Measurements from ENCODE around the gene CALR3.
A peak's percentile ranks its signal among the peaks of the same experiment; 100 is the strongest.
"Not testable (repeated sequence)": the region's sequence is repeated elsewhere in the genome, so short reads cannot be mapped to it uniquely, and the experiment has no call there.

The CALR3 gene, protein sequence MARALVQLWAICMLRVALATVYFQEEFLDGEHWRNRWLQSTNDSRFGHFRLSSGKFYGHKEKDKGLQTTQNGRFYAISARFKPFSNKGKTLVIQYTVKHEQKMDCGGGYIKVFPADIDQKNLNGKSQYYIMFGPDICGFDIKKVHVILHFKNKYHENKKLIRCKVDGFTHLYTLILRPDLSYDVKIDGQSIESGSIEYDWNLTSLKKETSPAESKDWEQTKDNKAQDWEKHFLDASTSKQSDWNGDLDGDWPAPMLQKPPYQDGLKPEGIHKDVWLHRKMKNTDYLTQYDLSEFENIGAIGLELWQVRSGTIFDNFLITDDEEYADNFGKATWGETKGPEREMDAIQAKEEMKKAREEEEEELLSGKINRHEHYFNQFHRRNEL

DNA sequence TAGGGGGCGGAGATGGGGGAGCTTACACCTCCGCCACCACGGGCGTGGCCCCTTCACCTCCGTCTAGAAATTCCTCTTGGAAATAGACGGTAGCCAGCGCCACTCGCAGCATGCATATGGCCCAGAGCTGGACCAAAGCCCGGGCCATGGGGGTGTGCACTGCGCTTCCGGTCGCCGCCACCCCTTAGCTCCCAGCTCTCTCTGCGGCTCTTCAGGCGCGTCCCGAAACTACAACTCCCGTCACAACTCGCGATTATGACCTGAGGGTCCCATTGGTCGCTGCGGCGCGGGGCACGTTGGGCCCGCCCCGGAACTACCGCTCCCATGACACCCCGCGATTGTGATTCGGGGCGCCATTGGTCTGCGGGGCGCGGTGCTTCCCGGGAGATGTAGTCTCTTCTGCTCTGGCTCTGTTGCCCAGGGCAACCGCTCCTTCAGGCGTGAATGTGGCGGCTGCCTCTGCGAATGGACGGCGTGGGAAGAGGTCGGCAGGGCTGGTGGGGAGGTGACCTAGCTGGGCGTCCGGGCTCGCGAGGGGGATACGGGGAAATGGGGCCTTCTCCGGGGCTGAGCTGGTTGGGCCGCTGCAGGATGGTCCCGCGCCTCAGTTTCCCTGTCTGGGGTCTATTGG is at the start of gene CALR3, which contains the start of gene C19orf44:
Gene CALR3 (minus strand): TSS at position 186 of the 631 bp plus-strand sequence. CDS start 38 bp downstream, at position 148.
Gene C19orf44 (plus strand): TSS at position 413 of the 631 bp plus-strand sequence. CDS start 4,399 bp downstream, outside the sequence.
- DNase-seq = peak; percentile 96

DNA sequence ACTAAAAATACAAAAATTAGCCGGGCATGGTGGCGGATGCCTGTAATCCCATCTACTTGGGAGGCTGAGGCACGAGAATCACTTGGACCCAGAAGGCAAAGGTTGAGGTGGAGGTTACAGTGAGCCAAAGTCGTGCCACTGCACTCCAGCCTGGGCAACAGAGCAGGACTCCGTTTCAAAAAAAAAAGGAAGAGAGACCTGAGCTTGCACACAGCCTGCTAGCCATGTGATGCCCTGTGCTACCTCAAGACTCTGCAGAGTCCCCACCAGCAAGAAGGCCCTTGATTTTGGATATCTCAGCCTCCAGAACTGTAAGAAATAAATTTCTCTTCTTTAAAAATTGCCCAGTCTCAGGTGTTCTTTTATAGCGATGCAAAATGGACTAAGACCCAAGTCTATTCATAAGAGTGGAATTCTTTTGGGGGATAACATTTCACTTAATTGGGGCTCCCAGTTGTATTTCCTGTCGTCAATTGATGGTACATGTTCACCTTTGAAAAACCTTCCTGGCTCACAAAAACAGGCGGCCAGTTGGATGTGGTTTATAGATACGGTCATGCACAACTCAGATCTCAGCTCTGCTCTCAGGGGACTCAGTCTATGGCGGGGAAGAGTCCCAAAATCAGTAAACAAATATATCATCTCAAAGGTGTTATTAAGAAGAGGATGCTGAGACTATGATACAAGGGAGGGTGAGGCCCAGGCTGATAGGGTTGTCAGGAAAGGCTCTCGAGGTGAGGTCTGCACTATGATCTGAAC is 48.7 kb upstream of the CALR3 start:
- no peak for DNase-seq

DNA sequence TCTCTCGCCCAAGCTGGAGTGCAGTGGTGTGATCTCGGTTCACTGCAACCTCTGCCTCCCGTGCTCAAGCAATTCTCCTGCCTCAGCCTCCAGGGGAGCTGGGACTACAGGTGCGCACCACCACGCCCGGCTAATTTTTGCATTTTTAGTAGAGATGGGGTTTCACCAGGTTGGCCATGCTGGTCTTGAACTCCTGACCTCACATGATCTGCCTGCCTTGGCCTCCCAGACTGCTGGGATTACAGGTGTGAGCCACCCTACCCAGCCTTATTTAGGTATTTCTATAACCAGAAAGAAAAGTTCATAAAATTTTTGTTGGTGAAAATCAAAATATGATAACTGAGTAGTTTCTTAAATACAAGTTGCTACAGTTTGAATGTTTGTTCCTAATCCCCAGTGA is 47.8 kb upstream of the CALR3 start:
- DNase-seq = not testable (repeated sequence)

DNA sequence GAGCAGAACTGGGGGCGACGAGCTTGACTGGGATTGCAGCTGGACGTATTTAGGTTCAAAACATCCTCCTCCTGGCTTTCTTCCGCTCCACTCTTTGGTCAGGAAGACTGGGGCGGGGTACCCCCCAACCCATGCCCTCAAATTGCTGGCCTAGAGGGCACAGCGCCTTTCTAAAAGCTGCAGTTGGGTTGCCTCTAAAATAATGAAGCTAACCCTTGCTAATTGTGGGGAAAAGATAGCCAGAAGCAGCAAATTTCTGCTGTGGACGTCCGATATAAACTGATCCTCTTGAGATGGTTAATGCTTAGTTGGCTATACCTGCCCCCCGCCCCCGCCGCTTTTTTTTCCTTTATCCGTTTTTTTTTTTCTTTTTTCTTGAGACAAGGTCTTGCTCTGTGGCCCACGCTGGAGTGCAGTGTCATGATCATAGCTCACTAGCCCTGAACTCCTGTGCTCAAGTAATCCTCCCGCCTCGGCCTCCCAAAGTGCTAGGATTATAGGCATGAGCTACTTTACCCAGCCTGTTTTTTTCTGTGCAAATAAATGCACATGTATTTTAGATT is 47.0 kb upstream of the CALR3 start:
- no peak for DNase-seq

DNA sequence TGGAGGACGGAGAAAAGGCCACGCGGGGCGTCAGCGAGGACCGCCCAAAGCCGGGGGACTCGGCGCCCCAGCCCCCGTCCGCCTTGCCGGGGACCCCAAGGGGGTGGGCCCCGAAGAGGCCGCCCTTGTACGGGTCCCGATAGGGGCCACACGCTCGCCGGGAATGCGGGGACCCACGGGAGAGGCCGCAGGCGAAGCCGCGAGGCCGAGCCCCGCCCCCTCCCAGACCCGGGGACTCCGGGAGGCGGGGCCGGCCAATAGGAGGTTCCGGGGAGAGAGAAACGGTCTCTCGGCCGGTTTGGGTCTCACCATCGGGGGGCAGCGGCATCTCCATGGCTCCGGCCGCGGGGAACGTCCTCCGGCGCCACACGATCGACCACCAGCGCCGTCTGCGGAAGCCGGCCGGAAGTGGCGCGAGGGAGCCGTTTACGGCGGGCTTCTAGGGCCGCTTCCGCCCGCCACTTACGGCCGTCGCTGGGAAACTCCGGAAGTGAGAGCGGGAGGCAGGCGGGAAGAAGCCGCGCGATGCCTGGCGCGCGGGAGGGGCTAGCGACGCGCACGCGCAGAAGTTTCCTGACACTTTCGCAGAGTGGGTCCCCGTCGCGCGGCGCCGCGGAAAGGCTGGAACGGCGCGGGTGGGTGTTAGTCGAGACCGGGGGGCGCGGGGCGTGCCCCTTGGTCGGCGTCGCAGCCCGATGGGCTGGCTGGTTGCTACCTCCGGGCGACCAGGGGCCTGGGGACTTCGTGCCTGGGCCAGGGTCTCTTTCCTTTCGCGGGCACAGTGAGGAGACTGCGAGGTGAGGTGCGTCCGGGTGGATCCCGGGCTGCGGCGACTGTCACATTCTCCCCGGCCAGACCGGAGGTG is 46.3 kb upstream of the CALR3 start, which contains the start of gene CHERP:
Gene CHERP (minus strand): TSS at position 393 of the 865 bp plus-strand sequence. CDS start 59 bp downstream, at position 334.
- DNase-seq = peak; percentile 87

DNA sequence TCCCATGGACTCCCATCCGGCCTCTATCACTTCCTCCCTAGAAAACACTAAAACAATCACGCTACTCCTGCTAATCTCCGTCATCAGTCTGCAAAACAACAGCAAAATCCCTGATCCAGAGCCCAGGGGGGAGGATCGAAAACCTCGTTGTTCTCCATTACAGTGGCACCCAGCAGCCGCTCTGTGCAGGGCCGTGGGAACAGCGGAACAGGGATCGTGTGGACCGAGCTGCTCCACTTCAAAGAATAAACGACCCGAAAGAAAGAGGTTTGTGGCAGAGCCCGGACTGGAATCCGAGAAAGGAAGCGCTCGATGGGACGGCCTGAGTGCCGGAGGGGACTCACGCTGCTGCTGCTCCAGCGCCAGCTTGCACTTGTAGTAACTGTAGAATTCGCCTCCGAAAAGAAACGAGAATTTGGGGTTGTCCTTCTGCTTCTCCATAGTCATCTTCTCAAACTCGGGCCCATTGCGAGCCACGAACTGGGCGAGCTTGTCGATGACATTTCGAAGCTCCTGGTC is 45.6 kb upstream of the CALR3 start:
- no peak for DNase-seq

DNA sequence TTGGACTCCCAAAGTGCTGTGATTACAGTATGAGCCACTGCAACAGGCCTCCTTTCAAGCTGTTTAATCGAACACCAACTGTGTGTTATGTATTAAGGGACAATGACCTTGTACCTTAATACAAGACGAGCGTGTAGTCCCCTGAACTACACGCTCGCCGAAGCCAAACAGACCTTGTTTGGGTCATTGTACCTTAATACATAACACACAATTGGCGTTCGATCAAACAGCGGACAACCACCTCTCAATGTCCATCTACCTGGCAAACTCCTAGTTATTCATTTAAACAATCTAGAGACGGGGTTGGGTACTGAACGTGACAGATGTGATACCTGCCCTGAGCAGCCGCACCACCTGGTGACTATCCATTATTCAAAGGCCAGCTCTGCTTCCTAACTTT is 45.0 kb upstream of the CALR3 start:
- DNase-seq = no peak

DNA sequence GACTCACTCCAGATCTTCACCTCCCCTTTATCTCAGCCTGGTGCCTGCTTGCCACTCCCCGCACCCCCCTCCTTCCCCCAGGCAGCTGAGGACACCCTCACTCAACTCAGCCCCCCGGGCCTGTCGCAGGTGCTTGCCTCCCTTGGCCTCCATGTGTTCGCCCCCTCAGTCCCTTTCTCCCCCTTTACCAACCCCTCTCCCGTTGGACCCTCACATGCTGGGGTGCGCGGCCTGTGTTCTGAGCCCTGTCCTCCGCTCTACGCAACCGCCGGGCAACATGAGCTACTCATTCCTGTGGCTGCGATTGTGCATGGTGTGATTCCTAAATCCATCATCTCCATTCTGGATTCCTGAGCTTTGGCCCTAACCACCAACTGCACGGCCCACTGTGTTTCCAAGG is 41.1 kb upstream of the CALR3 start:
- no peak for DNase-seq

DNA sequence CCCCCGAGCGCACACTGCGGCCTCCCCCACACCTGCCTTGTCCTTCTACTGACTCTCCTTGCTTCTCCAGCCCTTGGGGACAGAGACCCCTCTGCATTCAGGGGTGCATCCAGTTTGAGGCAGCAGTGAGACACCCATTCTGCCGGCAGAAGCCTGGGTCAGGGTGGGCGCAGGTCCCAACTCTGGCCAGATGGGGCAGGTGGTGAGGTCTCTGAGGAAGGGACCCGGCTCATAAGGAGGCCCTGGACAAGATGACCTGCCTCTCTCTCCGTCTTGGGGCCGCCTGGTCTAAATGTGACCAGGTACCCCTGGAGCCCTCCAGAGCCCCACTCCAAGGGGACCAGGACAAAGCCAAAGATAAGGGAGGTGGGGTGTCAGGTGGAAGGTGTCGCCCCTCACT is 40.2 kb upstream of the CALR3 start:
- DNase-seq = no peak

DNA sequence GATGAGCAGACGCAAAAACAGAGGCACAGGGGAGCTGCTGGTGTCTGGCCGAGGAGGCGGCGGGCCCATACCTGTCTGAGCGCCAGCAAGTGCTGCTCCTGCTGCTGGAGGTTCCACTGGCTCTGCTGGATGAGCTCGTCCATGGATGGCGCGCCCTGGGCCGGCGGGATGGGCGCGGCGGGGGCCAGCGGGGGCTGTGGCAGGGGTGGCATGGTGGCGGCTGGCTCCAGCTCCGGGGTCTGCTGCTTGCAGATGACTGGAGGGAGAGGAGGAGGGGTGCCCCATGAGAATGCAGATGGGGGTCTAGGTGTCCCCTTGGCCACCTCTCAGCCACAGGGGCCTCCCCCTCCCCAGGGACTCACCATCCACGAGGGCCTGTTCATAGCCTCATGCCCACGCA is 39.4 kb upstream of the CALR3 start:
- DNase-seq = no peak

DNA sequence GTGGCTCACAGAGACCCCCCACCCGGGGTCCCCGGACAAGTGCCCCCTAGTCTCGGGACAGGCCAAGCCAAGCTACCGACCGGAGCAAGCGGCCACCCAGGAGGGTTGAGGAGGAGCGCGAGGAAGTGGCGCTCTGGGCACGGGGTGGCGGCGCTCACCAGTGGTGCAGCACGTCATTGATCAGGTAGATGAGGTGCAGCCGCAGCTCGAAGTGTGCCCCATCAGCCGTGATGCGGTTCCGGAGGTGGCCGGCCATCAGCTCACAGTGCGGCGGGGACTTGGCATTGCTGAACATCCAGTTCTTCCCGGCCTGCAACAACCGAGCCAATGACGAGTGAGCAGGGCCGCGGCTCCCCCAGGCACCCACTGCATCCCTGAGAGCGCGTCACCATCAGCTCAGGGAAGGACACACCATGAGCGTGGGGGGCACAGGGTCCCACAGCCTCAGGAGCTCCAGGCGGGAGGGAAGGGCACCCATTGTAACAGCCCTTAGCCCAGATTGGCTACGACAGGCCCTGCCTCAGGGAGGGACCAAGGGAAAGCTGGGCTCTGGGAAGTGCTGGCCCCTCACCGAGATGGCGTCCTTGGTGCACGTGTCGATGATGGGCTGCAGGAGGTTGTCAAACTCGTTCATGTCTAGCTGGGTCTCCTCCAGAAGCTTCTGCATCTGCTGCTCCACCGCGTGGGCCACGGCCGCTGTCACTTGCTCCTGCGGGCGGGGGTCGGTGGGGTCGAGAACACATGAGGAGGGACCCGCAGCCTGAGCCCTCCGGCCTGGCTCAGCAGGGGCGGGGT is 36.7 kb upstream of the CALR3 start:
- no peak for DNase-seq

DNA sequence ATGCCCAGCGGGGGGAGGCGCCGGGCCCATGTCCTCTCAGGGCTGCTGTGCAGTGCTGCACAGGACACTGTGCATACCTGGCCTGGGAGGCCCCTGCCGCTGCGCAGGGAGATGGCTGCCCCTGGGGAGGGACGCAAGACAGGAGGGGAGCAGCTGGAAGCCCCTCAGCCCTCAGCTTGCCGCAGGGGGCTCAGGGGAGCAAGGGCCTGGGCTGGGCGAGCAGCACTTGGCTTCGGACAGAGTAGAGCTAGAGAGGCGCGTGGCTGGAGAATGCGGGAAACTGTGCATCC is 35.4 kb upstream of the CALR3 start:
- DNase-seq = no peak

DNA sequence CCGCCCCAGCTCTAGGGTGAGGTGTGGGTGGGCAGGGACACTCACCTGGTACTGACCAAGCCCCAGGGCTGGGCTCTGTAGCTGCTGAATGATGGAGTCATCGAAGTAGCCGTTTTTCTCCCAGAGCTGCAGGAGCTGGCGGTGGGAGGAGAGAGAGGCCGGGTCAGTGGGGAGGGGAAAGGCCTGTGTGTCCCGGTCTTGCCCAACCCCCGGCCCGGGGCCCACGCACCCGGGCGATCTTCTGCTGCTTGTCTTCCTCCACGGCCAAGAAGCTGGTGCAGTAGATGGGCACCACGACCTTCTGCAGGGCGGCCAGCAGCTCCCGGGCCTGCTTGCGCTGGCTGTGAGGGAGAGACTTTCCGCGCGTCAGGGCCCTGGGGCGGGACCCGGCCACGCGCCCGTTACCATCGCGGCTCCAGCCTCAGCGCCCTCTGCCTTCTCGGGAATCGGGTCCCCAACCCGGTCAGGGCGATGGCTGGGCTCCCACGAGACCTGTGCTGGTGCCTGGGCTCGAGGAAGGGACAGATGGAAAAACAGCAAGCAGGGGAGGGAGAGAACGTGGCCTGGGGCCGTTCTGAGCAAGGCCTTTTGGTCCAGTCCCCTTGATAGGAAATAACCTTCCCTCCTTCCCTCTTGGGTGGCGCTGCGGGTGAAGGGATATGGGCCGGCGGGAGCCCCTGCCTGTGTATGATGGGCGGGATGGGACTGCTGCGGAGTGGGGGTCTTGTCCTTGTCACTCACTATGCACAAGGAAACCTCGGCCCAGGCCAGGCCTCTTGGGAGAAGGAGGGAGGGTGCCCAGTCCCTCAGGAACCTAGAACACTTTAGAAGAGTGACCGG is 34.8 kb upstream of the CALR3 start:
- DNase-seq = no peak

DNA sequence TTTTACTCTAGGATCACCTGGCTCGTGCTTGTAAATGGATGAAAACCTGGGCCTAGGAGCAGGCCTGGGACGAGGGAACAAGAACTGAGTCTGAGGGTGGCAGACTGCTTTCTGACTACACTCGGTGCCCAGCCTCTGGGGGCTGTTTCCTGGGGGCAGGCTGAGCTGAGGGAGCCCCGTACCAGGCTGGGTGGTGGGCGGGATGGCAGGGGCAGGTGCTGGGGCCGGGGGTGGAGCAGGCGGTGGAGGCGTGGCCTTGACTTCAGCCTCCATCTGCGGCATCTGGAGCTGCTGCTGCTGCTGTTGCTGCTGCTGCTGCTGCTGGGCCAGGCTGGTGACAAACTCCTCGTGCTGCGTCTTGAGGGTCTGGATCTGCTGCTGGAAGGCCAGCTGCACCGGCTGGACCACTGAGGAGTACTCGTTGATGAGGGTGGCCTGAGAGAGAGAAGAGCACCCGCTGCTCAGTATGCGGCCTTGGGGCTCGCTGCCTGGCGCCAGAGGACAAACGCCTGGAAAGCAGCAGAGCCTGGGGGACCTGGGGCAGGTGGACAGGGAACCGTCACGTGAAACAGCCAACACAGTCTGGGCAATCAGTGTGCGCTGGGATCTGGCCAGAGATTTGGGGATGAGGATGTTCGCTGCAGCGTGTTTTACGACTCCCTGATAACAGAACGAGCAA is 33.6 kb upstream of the CALR3 start:
- no peak for DNase-seq

DNA sequence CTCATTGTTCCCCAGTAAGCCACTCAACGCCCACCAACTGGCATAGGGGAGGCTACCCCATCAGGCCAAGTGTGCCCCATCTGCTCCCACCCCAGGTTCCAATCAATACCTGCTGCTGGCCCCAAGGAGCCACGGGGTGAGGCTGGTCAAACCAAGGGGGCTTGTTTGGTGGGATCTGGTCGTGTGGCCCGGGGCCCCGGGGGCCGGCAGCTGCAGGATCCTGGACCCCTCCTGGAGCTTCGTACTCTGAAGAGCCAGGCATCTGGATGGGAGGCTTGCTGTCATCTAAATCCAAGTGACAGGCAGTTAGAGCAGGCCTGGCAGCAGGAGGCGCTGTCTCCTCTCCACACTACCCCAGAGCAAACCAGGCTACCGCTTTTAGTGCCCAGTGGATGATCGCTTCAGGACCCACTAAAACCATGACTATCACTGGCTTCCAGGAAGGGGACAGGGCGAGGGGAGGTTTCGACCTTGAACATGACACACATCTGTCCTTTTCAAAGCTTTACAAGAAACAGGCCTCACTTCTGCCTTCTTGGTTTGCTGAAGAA is 32.1 kb upstream of the CALR3 start:
- DNase-seq = no peak

DNA sequence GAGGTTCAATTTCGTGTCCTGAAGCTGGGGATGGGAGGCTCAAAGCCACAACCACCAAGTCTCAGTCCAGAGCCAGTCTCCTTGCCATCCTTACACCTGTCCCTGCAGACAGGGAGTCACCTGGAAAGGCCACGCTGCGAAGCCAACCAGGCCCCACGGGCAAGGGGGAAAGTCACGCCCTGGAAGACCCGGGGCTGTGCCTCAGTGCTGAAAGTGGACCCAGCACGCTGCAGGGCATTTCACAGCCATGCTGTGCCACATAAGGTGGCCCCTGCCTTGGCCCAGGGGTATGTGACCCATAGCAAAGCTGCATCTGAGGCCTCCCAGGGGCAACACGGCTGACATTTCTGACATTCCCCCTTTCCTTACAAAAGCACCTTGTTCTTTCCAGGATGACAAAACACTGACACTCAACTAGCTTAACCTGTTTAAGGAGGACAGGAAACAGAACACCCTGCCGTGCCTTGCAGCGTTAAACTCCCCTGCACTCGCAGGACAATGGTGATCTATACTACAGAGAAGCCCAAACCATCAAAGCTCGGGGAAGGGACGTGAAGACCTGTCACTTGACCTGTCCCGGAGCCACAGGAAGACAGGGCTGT is 31.5 kb upstream of the CALR3 start:
- no peak for DNase-seq

DNA sequence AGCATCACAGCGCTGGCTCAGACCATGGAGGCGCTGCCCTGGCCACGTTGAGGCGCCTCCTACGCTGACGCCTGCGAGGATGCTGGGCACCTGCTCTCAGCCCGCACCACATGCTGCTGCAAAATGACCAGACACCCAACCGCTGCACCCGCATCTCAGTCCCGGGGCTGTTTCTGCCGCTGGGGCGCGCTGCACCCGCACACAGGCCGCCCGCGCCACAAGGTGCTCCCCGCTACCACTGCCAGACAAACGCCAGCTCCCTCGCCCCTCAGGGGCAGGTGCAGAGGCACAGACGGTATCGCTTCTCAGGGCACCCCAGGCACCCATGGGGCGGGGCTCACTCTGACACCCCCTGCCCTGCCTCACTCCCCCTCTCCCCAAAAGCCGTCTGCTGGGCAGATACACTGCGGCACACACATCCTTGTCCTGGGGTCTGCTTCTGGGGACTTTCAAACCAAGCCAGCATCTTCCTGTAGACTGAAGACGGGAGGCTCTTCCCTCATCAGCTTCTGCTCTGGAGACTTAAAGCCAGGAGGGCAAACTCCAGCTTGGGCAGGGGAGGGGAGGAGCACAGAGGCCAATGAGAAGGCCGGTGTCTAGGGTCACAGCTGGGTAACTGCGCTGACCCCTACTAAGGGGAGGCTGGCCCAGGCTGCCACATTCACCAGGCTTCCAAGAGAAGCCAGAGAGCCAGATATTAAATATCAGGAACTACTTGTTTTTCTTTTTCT is 29.9 kb upstream of the CALR3 start:
- no peak for DNase-seq

Data from NCI-H510A (cell line).